Measurements from ENCODE around the gene MRPS9.

MRPS9 gene

GRCh38 chr2:105078906-105079495 is 41.1 kb downstream of the MRPS9 start:
- DNase-seq (ENCODE audit: low spot score), result no peak

DNA sequence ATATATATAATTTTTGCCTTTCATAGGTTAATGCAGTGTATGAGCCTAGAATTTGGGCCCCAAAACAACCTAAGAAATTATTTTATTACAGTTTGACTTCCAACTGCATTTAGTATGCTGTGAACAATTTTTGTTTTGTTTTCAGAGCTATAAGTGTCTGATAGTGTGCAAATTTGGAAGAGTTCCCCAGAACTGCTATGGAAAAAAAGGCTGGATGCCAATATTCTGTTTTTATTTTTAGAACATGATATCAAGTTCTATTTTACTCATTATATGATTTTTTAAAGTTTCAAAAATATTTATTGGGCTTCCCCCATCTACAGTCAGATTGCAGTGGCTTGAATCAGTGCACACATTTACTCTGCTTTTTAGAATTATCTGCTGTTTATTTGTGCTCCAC is 42.6 kb downstream of the MRPS9 start:
- DNase-seq (ENCODE audit: low spot score), result no peak

GRCh38 chr2:105081006-105081601 is 43.2 kb downstream of the MRPS9 start:
- no peak for DNase-seq (ENCODE audit: low spot score)

- no peak for DNase-seq (ENCODE audit: low spot score)
Measured at GRCh38 chr2:105082107-105082506, 44.2 kb downstream of the MRPS9 start.

DNA sequence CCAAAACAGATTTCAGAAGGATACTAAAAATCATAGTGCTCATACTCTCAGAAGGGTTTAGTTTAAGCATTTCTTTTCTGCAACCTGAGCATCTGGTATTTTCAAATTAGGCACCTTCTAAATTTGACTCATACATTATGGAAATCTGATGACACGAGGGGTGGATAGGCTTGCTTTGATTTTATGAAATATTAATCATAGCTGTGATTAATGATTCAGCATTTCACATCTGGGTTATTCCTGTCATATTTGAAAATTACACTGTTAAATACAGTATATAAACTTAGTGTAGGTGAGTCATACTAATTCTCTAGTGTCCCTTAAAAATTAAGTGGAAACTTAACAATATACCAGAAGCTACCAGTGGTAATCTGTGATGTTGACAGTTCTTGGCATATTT is 47.7 kb downstream of the MRPS9 start:
- DNase-seq (ENCODE audit: low spot score), result no peak

GRCh38 chr2:105087273-105087672 is 49.4 kb downstream of the MRPS9 start:
- DNase-seq (ENCODE audit: low spot score), result no peak

GRCh38 chr2:105090091-105090490 is 52.2 kb downstream of the MRPS9 start:
- DNase-seq (ENCODE audit: low spot score), result no peak

DNA sequence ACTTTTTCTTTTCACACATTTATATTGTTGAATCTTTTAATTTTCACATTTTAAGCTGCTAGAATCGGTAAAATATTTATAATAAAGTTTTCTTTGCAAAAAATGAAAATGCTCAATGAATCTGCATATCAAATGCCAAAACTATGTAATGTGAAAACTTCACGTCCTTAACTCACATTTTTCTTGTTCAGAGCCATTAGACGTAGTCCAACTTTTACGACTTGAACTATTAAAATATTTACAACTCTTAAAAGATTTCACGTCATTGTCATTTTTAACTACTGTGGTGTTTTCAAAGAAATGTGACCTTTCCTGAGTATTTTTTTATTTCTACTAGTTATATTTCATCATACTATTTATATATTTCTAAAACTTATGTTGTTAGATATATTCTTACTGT is 54.9 kb downstream of the MRPS9 start:
- DNase-seq (ENCODE audit: low spot score), result no peak

GRCh38 chr2:105099153-105099552 is 61.3 kb downstream of the MRPS9 start:
- DNase-seq (ENCODE audit: low spot score), result no peak

- no peak for DNase-seq (ENCODE audit: low spot score)
Measured at GRCh38 chr2:105100046-105100840, 62.4 kb downstream of the MRPS9 start.

GRCh38 chr2:105102001-105102400 is 64.1 kb downstream of the MRPS9 start:
- no peak for DNase-seq (ENCODE audit: low spot score)

DNA sequence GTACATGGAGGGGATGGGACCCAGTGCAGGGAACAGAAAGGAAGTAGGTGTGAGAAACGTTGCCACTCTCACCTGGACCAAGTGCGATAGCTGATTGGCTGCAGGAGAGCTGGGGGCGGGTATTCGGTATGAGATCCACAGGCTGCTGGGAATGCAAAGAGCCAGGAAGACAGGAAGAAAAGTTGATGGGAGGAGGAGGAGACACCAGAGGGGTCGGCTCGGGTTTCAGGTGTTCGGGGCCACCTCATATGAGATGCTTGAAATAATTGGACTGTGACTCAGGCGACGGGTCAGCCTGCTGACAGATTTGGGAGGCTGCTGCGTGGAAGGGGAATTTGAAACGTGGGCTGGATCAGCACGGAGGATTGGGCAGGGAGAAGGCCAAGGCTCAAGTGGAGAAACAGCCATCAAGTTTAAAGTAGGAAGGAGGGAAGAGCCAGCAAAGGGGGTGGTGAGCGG is 65.1 kb downstream of the MRPS9 start:
- DNase-seq (ENCODE audit: low spot score), result peak; percentile 97

DNA sequence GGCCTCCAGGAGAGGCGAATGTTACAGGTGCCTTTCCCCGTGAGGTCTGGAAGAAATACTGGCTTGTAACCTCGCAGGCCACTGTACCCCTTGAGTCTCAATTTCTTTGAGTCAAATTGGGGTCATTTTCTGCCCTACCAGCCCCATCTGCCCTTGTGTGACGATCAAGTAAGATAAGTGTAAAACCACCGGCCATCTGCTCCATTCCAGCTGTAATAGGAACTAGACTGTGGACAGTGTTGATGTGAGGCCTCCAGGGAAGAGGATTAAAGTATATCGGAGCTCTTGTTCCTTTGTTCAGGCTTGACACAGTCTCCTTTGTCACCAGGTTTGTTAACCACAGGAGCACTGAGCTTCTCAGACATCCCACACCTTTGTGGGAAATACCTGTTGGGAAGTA is 65.6 kb downstream of the MRPS9 start:
- DNase-seq (ENCODE audit: low spot score), result peak; percentile 19

DNA sequence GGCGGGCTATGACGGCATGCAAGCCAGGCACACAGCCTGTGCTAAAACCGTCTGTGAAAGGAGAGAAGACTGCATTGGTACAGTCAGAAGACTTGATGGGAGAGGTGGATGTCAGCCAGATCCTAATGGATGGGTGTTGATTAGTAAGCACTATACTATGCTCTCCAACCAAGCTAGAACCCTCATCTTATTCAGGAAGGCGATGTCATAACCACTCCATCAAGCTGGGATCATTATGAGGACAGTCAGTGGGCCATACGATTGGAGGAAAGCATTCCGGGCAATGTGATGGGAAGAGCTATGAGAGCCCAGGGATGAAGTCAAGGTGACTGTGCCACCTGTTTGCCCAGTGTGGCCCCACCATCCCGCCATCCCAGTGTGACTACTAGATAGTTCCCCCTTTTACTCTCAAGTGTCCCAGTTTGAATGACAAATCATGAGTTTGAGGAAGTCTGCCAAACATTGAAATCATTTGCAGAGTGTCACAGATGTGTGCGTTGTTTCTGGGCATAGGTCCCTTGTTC is 66.4 kb downstream of the MRPS9 start:
- peak; percentile 95 for DNase-seq (ENCODE audit: low spot score)

- no peak for DNase-seq (ENCODE audit: low spot score)
Measured at GRCh38 chr2:105110295-105110829, 72.5 kb downstream of the MRPS9 start.

GRCh38 chr2:105111365-105112150 is 73.7 kb downstream of the MRPS9 start:
- DNase-seq (ENCODE audit: low spot score), result no peak

GRCh38 chr2:105112345-105112744 is 74.5 kb downstream of the MRPS9 start:
- DNase-seq (ENCODE audit: low spot score), result no peak

DNA sequence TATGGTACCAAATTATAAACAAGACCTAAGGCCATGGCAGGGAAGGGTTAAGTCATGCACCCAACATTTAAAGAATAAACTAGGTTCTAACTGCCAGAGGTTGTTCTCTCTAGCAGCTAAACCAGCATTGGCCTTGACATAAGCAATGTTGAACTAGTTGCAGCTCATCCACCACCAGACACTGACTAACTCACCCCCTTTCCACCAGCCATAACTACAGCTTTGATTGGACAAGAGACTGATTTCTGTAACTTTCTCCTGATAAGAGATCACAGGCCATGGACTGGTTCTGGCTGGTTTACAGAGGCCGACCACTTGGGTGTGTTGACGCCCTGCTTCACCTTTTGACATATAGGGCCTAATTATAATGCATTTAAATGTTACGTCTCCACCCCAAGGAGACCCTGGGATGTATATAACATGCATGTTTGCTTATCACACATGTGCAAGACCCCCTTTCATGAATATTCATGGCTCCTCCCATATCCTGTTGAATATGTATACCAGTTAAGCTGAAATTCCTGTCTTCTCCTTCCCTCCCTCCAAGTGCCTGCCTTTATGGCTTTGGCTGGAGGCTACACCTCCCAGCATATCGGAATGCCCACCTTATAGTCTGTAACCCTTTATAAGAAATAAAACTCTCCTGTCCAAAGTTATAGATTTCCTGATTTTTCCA is 75.9 kb downstream of the MRPS9 start:
- DNase-seq (ENCODE audit: low spot score), result no peak

DNA sequence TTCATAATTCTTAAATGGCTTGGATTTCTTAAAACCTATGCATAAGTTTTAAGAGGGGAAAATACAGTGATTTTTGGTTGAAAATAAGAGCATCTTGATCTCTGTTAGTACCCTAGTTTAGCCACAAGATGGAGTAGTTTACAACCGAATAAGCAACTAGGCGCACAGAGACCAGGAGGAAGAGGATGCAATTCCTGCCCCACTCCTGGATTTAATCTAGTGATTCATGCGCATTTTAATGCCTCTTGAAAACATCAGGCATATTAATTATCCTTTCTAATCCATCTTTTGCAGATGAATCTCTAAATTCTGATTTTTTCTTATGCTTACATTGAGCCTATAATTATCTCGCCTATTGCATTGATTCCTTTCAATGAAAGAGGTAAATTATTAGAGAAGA is 76.7 kb downstream of the MRPS9 start:
- peak; percentile 70 for DNase-seq (ENCODE audit: low spot score)

DNA sequence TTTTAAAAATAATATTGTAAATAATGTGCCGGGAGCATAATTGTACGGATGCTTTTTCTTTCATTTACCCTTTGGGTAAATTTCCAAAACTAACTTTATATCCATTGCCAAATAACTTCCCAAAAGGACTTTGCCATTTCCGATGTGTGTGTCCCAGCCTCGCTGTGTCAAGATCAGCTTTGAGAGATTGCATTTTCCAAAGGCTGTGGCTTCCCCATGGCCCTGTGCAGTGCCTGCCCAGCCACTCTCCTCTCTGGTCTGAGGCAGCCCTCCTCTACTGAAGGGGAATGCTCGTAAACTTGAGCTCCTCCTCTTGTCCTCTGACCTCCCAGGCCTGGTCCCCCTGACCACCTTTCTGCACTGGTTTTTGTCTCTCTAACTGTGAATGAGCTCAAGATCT is 78.5 kb downstream of the MRPS9 start:
- no peak for DNase-seq (ENCODE audit: low spot score)

- no peak for DNase-seq (ENCODE audit: low spot score)
Measured at GRCh38 chr2:105117565-105117964, 79.7 kb downstream of the MRPS9 start.

Data from kidney tubule cell (primary cell).